Liver (tissue), 9 donors: ENCODE data around the gene MANSC1. TPM values are rescaled to one million over a fixed set of nuclear protein-coding genes. Genes with fewer than 3 reads are reported as not detected.

ENCODE experiments used
- DNase-seq: peaks from one replicate; pipeline ENCODE4 v3.0.0-alpha.2; 2017; ENCODE audit warnings: low spot score
- H3K27ac ChIP-seq, 2 donors: one replicate each; pipeline ENCODE4 v1.7.0; 2013; ENCODE audit warnings: inconsistent platforms in 2 of 2, low read length in 2 of 2, control low read depth in 1 of 2, low read depth in 1 of 2, mild to moderate bottlenecking in 1 of 2
- H3K27me3 ChIP-seq, 4 donors: one replicate each; pipeline versions ENCODE4 v1.6.1 to v1.7.0; 2013; ENCODE audit warnings: low read length in 3 of 4, inconsistent platforms in 1 of 4, mild to moderate bottlenecking in 1 of 4, moderate library complexity in 1 of 4; ENCODE audit not compliant: control insufficient read depth in 4 of 4, insufficient read depth in 4 of 4
- H3K36me3 ChIP-seq, 4 donors: one replicate each; pipeline versions ENCODE4 v1.6.1 to v1.7.0; 2013; ENCODE audit warnings: low read length in 3 of 4, mild to moderate bottlenecking in 3 of 4, low read depth in 1 of 4, moderate library complexity in 1 of 4; ENCODE audit not compliant: control insufficient read depth in 4 of 4, insufficient read depth in 3 of 4
- H3K4me1 ChIP-seq, 4 donors: one replicate each; pipeline versions ENCODE4 v1.6.1 to v1.7.0; 2013; ENCODE audit warnings: low read length in 3 of 4, mild to moderate bottlenecking in 3 of 4, moderate library complexity in 1 of 4; ENCODE audit not compliant: control insufficient read depth in 4 of 4, insufficient read depth in 4 of 4
- H3K4me3 ChIP-seq, 3 donors: one replicate each; pipeline versions ENCODE4 v1.6.1 to v1.7.0; 2013; ENCODE audit warnings: low read length in 3 of 3, control low read depth in 1 of 3, low read depth in 1 of 3, mild to moderate bottlenecking in 1 of 3
- H3K9ac ChIP-seq, 2 donors: one replicate each; pipeline ENCODE4 v1.7.0; 2013; ENCODE audit warnings: low read length in 2 of 2, mild to moderate bottlenecking in 2 of 2, moderate library complexity in 2 of 2, control low read depth in 1 of 2, low read depth in 1 of 2
- H3K9me3 ChIP-seq, 4 donors: one replicate each; pipeline versions ENCODE4 v1.6.1 to v1.7.0; 2013; ENCODE audit warnings: low read length in 3 of 4; ENCODE audit not compliant: control insufficient read depth in 4 of 4
- EGR1 ChIP-seq, 2 donors: IDR thresholded peaks; 2 replicates each; pipeline ENCODE4 v1.6.1; 2016 to 2018; ENCODE audit warnings: antibody characterized with exemption in 2 of 2, low read depth in 2 of 2
- FOXA1 ChIP-seq: IDR thresholded peaks from 2 replicates; pipeline ENCODE4 v1.6.1; 2016; ENCODE audit warnings: antibody characterized with exemption
- GABPA ChIP-seq, 2 donors: IDR thresholded peaks in 1 of 2; conservative IDR thresholded peaks in 1 of 2; 2 replicates each; pipeline ENCODE4 v1.6.1; 2016; ENCODE audit warnings: antibody characterized with exemption in 2 of 2, mild to moderate bottlenecking in 1 of 2, moderate library complexity in 1 of 2
- HNF4A ChIP-seq, 2 donors: conservative IDR thresholded peaks; 2 replicates each; pipeline ENCODE4 v1.6.1; 2016; ENCODE audit warnings: antibody characterized with exemption in 2 of 2, mild to moderate bottlenecking in 2 of 2
- HNF4G ChIP-seq: IDR thresholded peaks from 2 replicates; pipeline ENCODE4 v1.6.1; 2016; ENCODE audit warnings: antibody characterized with exemption
- JUND ChIP-seq, 2 donors: IDR thresholded peaks; 2 replicates each; pipeline ENCODE4 v1.6.1; 2016; ENCODE audit warnings: antibody characterized with exemption in 2 of 2
- NR2F2 ChIP-seq: IDR thresholded peaks from 2 replicates; pipeline ENCODE4 v1.6.1; 2016; ENCODE audit warnings: antibody characterized with exemption
- RAD21 ChIP-seq, 2 donors: IDR thresholded peaks; 2 replicates each; pipeline ENCODE4 v1.6.1; 2016; ENCODE audit warnings: antibody characterized with exemption in 2 of 2, mild to moderate bottlenecking in 2 of 2
- RXRA ChIP-seq, 2 donors: IDR thresholded peaks; 2 replicates each; pipeline ENCODE4 v1.6.1; 2017 to 2018; ENCODE audit warnings: antibody characterized with exemption in 2 of 2, mild to moderate bottlenecking in 1 of 2
- SP1 ChIP-seq: IDR thresholded peaks from 2 replicates; pipeline ENCODE4 v1.6.1; 2018; ENCODE audit warnings: antibody characterized with exemption, mild to moderate bottlenecking
- YY1 ChIP-seq: IDR thresholded peaks from 2 replicates; pipeline ENCODE4 v1.6.1; 2016; ENCODE audit warnings: antibody characterized with exemption, mild to moderate bottlenecking
- WGBS: extraction: QIAGEN DNeasy Blood & Tissue Kit; methylation state at CpG from one replicate; pipeline ENCODE4 v1.1.7; 2013; 5-methylcytosine and 5-hydroxymethylcytosine counted together
- polyA plus RNA-seq, 2 donors: library from polyadenylated mRNA; stranded (reverse) in 1 of 2; unstranded in 1 of 2; fragments of 200-250 nt in 1 of 2; fragments of >200 nt in 1 of 2; fragmentation: Nextera tagmentation in 1 of 2; extraction: Ambion mirVana in 1 of 2; gene quantifications; one replicate each; pipeline versions ENCODE4 v1.2.1 to v1.2.3, GENCODE V29; 2013 to 2015
- total RNA-seq, 2 donors: library from RNA; depleted of rRNA; stranded (reverse); fragments of >200 nt; gene quantifications; one replicate each; pipeline ENCODE4 v1.2.3, GENCODE V29; 2014
- TF ChIP-seq, protein P1 (sequence below): fragments of 150-350 bp; IDR thresholded peaks from 2 replicates; pipeline ENCODE4 v1.5.1; 2017; ENCODE audit warnings: improper control_type of control experiment, low read depth, low read length; ENCODE audit not compliant: missing input control
- TF ChIP-seq, protein P2 (sequence below): IDR thresholded peaks from 2 replicates; pipeline ENCODE4 v1.6.1; 2016; ENCODE audit warnings: antibody characterized with exemption
- TF ChIP-seq, protein P3 (sequence below): IDR thresholded peaks from 2 replicates; pipeline ENCODE4 v1.6.1; 2016; ENCODE audit warnings: antibody characterized with exemption
- TF ChIP-seq, protein P4 (sequence below): IDR thresholded peaks from 2 replicates; pipeline ENCODE4 v1.6.1; 2016; ENCODE audit warnings: antibody characterized with exemption
- TF ChIP-seq, protein P5 (sequence below): IDR thresholded peaks from 2 replicates; pipeline ENCODE4 v1.6.1; 2016; ENCODE audit warnings: antibody characterized with exemption, mild to moderate bottlenecking
- donor health status: healthy.
- donor health status: healthy.
- donor health status: healthy.
- donor health status: healthy.
- donor health status: healthy.

Gene MANSC1
- total and polyA plus RNA-seq, 4 donors: 2.1 to 7.8 (median 4.7) TPM

DNA sequence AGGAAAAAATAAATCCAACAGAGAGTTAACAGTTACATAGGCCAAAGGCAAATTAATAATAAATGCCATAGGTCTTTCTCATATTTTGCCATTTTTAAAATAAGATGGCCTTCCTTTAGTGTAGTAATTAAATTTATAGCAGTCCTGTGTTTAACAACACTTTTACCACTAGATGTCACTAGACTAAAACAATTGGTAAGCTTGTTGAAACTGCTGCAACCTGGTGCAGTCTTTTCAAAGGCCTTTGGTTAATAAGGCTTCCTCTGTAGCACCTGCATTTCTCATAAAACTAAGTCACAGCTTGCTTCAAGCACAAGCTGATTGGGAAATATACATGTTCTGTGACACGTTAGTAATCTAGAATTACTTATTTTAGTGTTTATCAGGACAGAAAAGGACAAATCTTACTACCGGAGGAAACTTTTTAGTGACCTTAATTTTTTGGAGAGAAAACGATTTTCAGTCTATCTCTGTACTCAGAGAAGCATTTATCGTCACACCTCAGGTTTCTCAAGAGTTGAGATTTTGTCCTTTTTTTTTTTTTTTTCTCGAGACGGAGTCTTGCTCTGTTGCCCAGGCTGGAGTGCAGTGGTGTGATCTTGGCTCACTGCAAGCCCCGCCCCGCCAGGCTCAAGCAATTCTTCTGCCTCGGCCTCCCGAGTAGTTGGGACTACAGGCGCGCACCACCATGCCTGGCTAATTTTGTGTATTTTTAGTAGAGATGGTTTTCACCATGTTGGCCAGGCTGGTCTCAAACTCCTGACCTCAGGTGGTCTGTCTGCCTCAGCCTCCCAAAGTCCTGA is 26.8 kb upstream of the MANSC1 start:
- H3K27ac ChIP-seq: peak overlapping the region in 1 of 2 donors; percentile 33
- WGBS: 78% methylated on average over 12 of the region's 12 CpGs
- H3K9me3 ChIP-seq: no peaks in the 10 kb centered on the region
- H3K9ac ChIP-seq: peak overlapping the region in 1 of 2 donors; percentile 4
- no peaks in the 10 kb centered on the region for H3K27me3 ChIP-seq
- TF ChIP-seq RXRA (IDR thresholded peaks at IDR 0.05) (peak; percentile 9 to 41), NR2F2 (no peak), JUND (IDR thresholded peaks at IDR 0.05) (no peak), FOXA1 (no peak), EGR1 (IDR thresholded peaks at IDR 0.05; ENCODE audit: low read depth in 2 of 2) (no peak), RAD21 (IDR thresholded peaks at IDR 0.05) (peak; percentile 99), GABPA (IDR thresholded peaks at IDR 0.05 in 1 of 2, conservative IDR thresholded peaks at IDR 0.05 in 1 of 2) (no peak), SP1 (no peak), HNF4G (no peak), HNF4A (conservative IDR thresholded peaks at IDR 0.05) (peak; percentile 10 to 20), YY1 (peak; percentile 53)
- TF ChIP-seq, protein P1, sequence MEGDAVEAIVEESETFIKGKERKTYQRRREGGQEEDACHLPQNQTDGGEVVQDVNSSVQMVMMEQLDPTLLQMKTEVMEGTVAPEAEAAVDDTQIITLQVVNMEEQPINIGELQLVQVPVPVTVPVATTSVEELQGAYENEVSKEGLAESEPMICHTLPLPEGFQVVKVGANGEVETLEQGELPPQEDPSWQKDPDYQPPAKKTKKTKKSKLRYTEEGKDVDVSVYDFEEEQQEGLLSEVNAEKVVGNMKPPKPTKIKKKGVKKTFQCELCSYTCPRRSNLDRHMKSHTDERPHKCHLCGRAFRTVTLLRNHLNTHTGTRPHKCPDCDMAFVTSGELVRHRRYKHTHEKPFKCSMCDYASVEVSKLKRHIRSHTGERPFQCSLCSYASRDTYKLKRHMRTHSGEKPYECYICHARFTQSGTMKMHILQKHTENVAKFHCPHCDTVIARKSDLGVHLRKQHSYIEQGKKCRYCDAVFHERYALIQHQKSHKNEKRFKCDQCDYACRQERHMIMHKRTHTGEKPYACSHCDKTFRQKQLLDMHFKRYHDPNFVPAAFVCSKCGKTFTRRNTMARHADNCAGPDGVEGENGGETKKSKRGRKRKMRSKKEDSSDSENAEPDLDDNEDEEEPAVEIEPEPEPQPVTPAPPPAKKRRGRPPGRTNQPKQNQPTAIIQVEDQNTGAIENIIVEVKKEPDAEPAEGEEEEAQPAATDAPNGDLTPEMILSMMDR: peak; percentile 82
- TF ChIP-seq, protein P2, sequence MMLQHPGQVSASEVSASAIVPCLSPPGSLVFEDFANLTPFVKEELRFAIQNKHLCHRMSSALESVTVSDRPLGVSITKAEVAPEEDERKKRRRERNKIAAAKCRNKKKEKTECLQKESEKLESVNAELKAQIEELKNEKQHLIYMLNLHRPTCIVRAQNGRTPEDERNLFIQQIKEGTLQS: no peak
- TF ChIP-seq, protein P3, sequence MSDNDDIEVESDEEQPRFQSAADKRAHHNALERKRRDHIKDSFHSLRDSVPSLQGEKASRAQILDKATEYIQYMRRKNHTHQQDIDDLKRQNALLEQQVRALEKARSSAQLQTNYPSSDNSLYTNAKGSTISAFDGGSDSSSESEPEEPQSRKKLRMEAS: no peak
- TF ChIP-seq, protein P4, sequence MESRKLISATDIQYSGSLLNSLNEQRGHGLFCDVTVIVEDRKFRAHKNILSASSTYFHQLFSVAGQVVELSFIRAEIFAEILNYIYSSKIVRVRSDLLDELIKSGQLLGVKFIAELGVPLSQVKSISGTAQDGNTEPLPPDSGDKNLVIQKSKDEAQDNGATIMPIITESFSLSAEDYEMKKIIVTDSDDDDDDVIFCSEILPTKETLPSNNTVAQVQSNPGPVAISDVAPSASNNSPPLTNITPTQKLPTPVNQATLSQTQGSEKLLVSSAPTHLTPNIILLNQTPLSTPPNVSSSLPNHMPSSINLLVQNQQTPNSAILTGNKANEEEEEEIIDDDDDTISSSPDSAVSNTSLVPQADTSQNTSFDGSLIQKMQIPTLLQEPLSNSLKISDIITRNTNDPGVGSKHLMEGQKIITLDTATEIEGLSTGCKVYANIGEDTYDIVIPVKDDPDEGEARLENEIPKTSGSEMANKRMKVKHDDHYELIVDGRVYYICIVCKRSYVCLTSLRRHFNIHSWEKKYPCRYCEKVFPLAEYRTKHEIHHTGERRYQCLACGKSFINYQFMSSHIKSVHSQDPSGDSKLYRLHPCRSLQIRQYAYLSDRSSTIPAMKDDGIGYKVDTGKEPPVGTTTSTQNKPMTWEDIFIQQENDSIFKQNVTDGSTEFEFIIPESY: no peak
- TF ChIP-seq, protein P5, sequence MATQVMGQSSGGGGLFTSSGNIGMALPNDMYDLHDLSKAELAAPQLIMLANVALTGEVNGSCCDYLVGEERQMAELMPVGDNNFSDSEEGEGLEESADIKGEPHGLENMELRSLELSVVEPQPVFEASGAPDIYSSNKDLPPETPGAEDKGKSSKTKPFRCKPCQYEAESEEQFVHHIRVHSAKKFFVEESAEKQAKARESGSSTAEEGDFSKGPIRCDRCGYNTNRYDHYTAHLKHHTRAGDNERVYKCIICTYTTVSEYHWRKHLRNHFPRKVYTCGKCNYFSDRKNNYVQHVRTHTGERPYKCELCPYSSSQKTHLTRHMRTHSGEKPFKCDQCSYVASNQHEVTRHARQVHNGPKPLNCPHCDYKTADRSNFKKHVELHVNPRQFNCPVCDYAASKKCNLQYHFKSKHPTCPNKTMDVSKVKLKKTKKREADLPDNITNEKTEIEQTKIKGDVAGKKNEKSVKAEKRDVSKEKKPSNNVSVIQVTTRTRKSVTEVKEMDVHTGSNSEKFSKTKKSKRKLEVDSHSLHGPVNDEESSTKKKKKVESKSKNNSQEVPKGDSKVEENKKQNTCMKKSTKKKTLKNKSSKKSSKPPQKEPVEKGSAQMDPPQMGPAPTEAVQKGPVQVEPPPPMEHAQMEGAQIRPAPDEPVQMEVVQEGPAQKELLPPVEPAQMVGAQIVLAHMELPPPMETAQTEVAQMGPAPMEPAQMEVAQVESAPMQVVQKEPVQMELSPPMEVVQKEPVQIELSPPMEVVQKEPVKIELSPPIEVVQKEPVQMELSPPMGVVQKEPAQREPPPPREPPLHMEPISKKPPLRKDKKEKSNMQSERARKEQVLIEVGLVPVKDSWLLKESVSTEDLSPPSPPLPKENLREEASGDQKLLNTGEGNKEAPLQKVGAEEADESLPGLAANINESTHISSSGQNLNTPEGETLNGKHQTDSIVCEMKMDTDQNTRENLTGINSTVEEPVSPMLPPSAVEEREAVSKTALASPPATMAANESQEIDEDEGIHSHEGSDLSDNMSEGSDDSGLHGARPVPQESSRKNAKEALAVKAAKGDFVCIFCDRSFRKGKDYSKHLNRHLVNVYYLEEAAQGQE: no peak
- H3K4me3 ChIP-seq: no peak overlapping the region
- H3K4me1 ChIP-seq: peaks cover 4 to 22% (median 6%) of the 10 kb centered on the region in 4 donors
- H3K36me3 ChIP-seq: no peaks in the 10 kb centered on the region
- no peak for DNase-seq
